Panc1 (cell line): ENCODE measurements around the gene BOC. TPM values are rescaled to one million over a fixed set of nuclear protein-coding genes. Genes with fewer than 3 reads are reported as not detected.

Source experiments
- ATAC-seq: fragments of 200-7000 bp; cut with Tn5 transposase; 2 replicates; pipeline ENCODE4 v1.9.1; 2020; ENCODE audit warnings: mild to moderate bottlenecking, moderate library complexity
- BruUV-seq: library from RNA; stranded (reverse); fragments of 400-500 nt; replicated peaks from 2 replicates; lab custom pipeline; 2021; lab: Mats Ljungman, UMichigan
- CTCF ChIA-PET: fragments of 300-600 bp; sonication (Branson Sonifier 250); formaldehyde crosslinking; loops from one replicate; lab custom pipeline; 2022; ENCODE audit warnings: antibody characterized with exemption; lab: Charles Lee
- POLR2A ChIA-PET: fragments of 300-600 bp; sonication (Branson Sonifier 250); formaldehyde crosslinking; loops from one replicate; lab custom pipeline; 2022; ENCODE audit warnings: antibody characterized with exemption; lab: Charles Lee
- DNase-seq: peaks from one replicate; pipeline ENCODE4 v3.0.0-alpha.2; 2010; ENCODE audit warnings: low read depth, low spot score
- H3K27ac ChIP-seq: 2 replicates; pipeline ENCODE4 v1.5.1; 2011; ENCODE audit warnings: mild to moderate bottlenecking, low read length, inconsistent platforms
- H3K27me3 ChIP-seq: fragments of 200-500 bp; sonication (Bioruptor generic); 2 replicates; pipeline ENCODE4 v1.6.0; 2014; ENCODE audit warnings: low read length, inconsistent platforms; ENCODE audit not compliant: control insufficient read depth, insufficient read depth
- H3K36me3 ChIP-seq: fragments of 200-500 bp; sonication (Bioruptor generic); 2 replicates; pipeline ENCODE4 v1.5.1; 2014; ENCODE audit warnings: inconsistent platforms, mild to moderate bottlenecking, low read length, moderate library complexity; ENCODE audit not compliant: control insufficient read depth, insufficient read depth
- H3K4me1 ChIP-seq: 2 replicates; pipeline ENCODE4 v1.5.1; 2011; ENCODE audit warnings: inconsistent platforms, mild to moderate bottlenecking, low read length, moderate library complexity; ENCODE audit not compliant: control insufficient read depth, insufficient read depth
- H3K4me3 ChIP-seq, 2 experiments: 2 replicates each; pipeline ENCODE4 v1.5.1; 2011 to 2012; ENCODE audit warnings: low read depth in 2 of 2, low read length in 2 of 2, mild to moderate bottlenecking in 2 of 2, inconsistent platforms in 1 of 2, moderate library complexity in 1 of 2
- H3K9me3 ChIP-seq: fragments of 200-500 bp; sonication (Bioruptor generic); 2 replicates; pipeline ENCODE4 v1.5.1; 2014; ENCODE audit warnings: low read depth, mild to moderate bottlenecking, inconsistent platforms, low read length, moderate library complexity; ENCODE audit not compliant: control insufficient read depth, insufficient read depth
- POLR2AphosphoS5 ChIP-seq: IDR thresholded peaks from 2 replicates; pipeline ENCODE4 v1.6.1; 2012; ENCODE audit warnings: mild to moderate bottlenecking, low read depth, low read length, moderate library complexity
- SIN3A ChIP-seq: IDR thresholded peaks from 2 replicates; pipeline ENCODE4 v1.6.1; 2012; ENCODE audit warnings: low read depth, mild to moderate bottlenecking, low read length, moderate library complexity, borderline replicate concordance; ENCODE audit not compliant: insufficient read depth
- TCF7L2 ChIP-seq: IDR thresholded peaks from 2 replicates; pipeline ENCODE4 v1.6.1; 2011; ENCODE audit warnings: mild to moderate bottlenecking, low read depth, low read length, inconsistent platforms
- in situ Hi-C: cut with HindIII; loops from 2 replicates; pipeline ENCODE4 v1.10.0; 2016; ENCODE audit warnings: low sequenced_read_pairs, low pct_unique_long_range_greater_than_20kb
- intact Hi-C: fragments of 100-400 bp; cut with micrococcal nuclease; formaldehyde crosslinking; loops from one replicate; pipeline ENCODE4 v1.10.0; 2022; ENCODE audit not compliant: unreplicated experiment
- total RNA-seq: library from RNA; stranded (reverse); gene quantifications from one replicate; pipeline ENCODE4 v1.2.1, GENCODE V29; 2021; ENCODE audit not compliant: unreplicated experiment
- TF ChIP-seq, protein P1 (sequence below): fragments of 450-650 bp; IDR thresholded peaks from 2 replicates; pipeline ENCODE4 v1.5.1; 2017; ENCODE audit warnings: mild to moderate bottlenecking
- TF ChIP-seq, protein P2 (sequence below), 2 experiments: IDR thresholded peaks; 2 replicates each; pipeline ENCODE4 v1.6.1; 2011 to 2012; ENCODE audit warnings: low read depth in 2 of 2, control low read depth in 1 of 2, low read length in 1 of 2, mild to moderate bottlenecking in 1 of 2, moderate library complexity in 1 of 2; ENCODE audit not compliant: insufficient read depth in 1 of 2

Gene BOC
- total RNA-seq, 1 experiment from 2014 or later = 0.33 TPM

GRCh38 chr3:113258361-113258760, 47.0 kb downstream of the BOC start:
- no TSS peak for BruUV-seq
- H3K27ac ChIP-seq = no peak overlapping the region
- no peak for ATAC-seq
- no peaks in the 10 kb centered on the region for H3K36me3 ChIP-seq
- no peak for DNase-seq
- peaks cover 9% of the 10 kb centered on the region for H3K27me3 ChIP-seq
- ChIA-PET CTCF (no interaction called here), POLR2A (no interaction called here)
- no peak overlapping the region for H3K4me3 ChIP-seq
- TF ChIP-seq SIN3A = no peak
- no peak for TF ChIP-seq POLR2AphosphoS5
- TF ChIP-seq TCF7L2 = no peak
- TF ChIP-seq, protein P1, sequence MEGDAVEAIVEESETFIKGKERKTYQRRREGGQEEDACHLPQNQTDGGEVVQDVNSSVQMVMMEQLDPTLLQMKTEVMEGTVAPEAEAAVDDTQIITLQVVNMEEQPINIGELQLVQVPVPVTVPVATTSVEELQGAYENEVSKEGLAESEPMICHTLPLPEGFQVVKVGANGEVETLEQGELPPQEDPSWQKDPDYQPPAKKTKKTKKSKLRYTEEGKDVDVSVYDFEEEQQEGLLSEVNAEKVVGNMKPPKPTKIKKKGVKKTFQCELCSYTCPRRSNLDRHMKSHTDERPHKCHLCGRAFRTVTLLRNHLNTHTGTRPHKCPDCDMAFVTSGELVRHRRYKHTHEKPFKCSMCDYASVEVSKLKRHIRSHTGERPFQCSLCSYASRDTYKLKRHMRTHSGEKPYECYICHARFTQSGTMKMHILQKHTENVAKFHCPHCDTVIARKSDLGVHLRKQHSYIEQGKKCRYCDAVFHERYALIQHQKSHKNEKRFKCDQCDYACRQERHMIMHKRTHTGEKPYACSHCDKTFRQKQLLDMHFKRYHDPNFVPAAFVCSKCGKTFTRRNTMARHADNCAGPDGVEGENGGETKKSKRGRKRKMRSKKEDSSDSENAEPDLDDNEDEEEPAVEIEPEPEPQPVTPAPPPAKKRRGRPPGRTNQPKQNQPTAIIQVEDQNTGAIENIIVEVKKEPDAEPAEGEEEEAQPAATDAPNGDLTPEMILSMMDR = no peak
- TF ChIP-seq, protein P2, sequence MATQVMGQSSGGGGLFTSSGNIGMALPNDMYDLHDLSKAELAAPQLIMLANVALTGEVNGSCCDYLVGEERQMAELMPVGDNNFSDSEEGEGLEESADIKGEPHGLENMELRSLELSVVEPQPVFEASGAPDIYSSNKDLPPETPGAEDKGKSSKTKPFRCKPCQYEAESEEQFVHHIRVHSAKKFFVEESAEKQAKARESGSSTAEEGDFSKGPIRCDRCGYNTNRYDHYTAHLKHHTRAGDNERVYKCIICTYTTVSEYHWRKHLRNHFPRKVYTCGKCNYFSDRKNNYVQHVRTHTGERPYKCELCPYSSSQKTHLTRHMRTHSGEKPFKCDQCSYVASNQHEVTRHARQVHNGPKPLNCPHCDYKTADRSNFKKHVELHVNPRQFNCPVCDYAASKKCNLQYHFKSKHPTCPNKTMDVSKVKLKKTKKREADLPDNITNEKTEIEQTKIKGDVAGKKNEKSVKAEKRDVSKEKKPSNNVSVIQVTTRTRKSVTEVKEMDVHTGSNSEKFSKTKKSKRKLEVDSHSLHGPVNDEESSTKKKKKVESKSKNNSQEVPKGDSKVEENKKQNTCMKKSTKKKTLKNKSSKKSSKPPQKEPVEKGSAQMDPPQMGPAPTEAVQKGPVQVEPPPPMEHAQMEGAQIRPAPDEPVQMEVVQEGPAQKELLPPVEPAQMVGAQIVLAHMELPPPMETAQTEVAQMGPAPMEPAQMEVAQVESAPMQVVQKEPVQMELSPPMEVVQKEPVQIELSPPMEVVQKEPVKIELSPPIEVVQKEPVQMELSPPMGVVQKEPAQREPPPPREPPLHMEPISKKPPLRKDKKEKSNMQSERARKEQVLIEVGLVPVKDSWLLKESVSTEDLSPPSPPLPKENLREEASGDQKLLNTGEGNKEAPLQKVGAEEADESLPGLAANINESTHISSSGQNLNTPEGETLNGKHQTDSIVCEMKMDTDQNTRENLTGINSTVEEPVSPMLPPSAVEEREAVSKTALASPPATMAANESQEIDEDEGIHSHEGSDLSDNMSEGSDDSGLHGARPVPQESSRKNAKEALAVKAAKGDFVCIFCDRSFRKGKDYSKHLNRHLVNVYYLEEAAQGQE (IDR thresholded peaks at IDR 0.05; ENCODE audit: insufficient read depth in 1 of 2, low read depth in 2 of 2, low read length in 1 of 2) = no peak
- in situ Hi-C loops (no loop called here), intact Hi-C loops (no loop called here)
- H3K9me3 ChIP-seq = no peaks in the 10 kb centered on the region
- H3K4me1 ChIP-seq = no peaks in the 10 kb centered on the region

DNA sequence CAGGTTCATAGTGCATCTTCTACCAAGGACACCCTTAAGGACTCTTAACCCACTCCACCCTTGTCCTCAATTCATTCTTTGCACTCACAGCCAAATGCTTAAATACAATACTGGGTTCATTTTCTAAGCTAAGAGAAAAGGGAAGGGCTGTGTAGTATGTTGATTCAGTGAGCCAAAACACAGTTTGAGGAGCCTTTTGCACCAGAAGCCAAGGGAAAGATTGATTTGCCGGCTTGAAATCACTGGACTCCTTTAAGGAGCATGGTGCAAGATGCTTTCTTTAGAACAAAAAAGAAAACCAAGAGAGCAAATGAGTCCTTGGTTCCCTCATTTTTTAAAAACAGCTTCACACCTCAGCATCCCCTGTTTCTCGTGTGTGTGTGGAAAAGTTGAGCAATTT, 47.8 kb downstream of the BOC start:
- Histone ChIP-seq H3K36me3 (no peaks in the 10 kb centered on the region), H3K9me3 (no peaks in the 10 kb centered on the region), H3K4me1 (no peaks in the 10 kb centered on the region), H3K4me3 (no peak overlapping the region), H3K27ac (no peak overlapping the region), H3K27me3 (peaks cover 16% of the 10 kb centered on the region)
- POLR2A ChIA-PET = no interaction called here
- in situ Hi-C loops (no loop called here), intact Hi-C loops (no loop called here)
- no peak for TF ChIP-seq SIN3A
- TF ChIP-seq TCF7L2 = no peak
- TF ChIP-seq, protein P1 = no peak
- TF ChIP-seq, protein P2 (IDR thresholded peaks at IDR 0.05; ENCODE audit: insufficient read depth in 1 of 2, low read depth in 2 of 2, low read length in 1 of 2) = no peak
- TF ChIP-seq POLR2AphosphoS5 = no peak
- no TSS peak for BruUV-seq
- CTCF ChIA-PET = no interaction called here
- DNase-seq = no peak
- ATAC-seq = no peak
